Uterus (tissue), 4 donors: Measurements from ENCODE around the gene MASP1. TPM values are rescaled to one million over a fixed set of nuclear protein-coding genes. Genes with fewer than 3 reads are reported as not detected.
A peak's percentile ranks its signal among the peaks of the same experiment; 100 is the strongest.

Experiments used
- DNase-seq, 2 donors: peaks; one replicate each; pipeline ENCODE4 v3.0.0-alpha.2; 2019 to 2020
- H3K27ac ChIP-seq, 2 donors: fragments of 200-600 bp; sonication (generic); 1 replicate in 1 of 2; 2 replicates in 1 of 2; pipeline ENCODE4 v1.5.1; 2016 to 2018
- H3K27me3 ChIP-seq, 2 donors: fragments of 200-600 bp; sonication (generic); one replicate each; pipeline ENCODE4 v1.5.1; 2018 to 2019; ENCODE audit warnings: control low read depth in 1 of 2
- H3K36me3 ChIP-seq, 2 donors: fragments of 200-600 bp; sonication (generic); one replicate each; pipeline ENCODE4 v1.5.1; 2019; ENCODE audit warnings: control low read depth in 1 of 2
- H3K4me1 ChIP-seq, 2 donors: fragments of 200-600 bp; sonication (generic); one replicate each; pipeline ENCODE4 v1.5.1; 2018 to 2019; ENCODE audit warnings: control low read depth in 1 of 2
- H3K4me3 ChIP-seq, 2 donors: fragments of 200-600 bp; sonication (generic); 1 replicate in 1 of 2; 2 replicates in 1 of 2; pipeline ENCODE4 v1.5.1; 2018 to 2019; ENCODE audit warnings: mild to moderate bottlenecking in 1 of 2
- H3K9me3 ChIP-seq, 2 donors: fragments of 200-600 bp; sonication (generic); one replicate each; pipeline ENCODE4 v1.5.1; 2019; ENCODE audit warnings: control low read depth in 1 of 2
- CTCF ChIP-seq, 4 experiments: fragments of 200-600 bp in 2 of 4; fragments of 450-650 bp in 2 of 4; sonication (generic) in 2 of 4; IDR thresholded peaks; one replicate each; pipeline ENCODE4 v1.5.1; 2016 to 2019; ENCODE audit warnings: antibody characterized with exemption in 4 of 4, mild to moderate bottlenecking in 2 of 4, moderate library complexity in 1 of 4
- POLR2A ChIP-seq, 2 donors: fragments of 450-650 bp; IDR thresholded peaks; one replicate each; pipeline ENCODE4 v1.6.1; 2016; ENCODE audit warnings: antibody characterized with exemption in 2 of 2, mild to moderate bottlenecking in 1 of 2, moderate library complexity in 1 of 2
- intact Hi-C: fragments of 100-400 bp; cut with DNase I; formaldehyde crosslinking; loops from one replicate; pipeline ENCODE4 v1.15.1; 2023; ENCODE audit warnings: low total_unique reads
- total RNA-seq, 4 donors: library from RNA; depleted of rRNA in 3 of 4; stranded (reverse); fragments of >200 nt in 3 of 4; gene quantifications; one replicate each; pipeline versions ENCODE4 v1.1.0 to v1.2.4, GENCODE V29; 2014 to 2023
- donor health status: DM: yes; HTN: yes; CAD: no.

The MASP1 gene
- total RNA-seq, 4 donors from 2014 or later, result 25.3 to 121 (median 84.4) TPM

GRCh38 chr3:187295316-187296034 lies 3.9 kb upstream of the MASP1 start:
- no peak overlapping the region for H3K4me3 ChIP-seq
- no peaks in the 10 kb centered on the region for H3K9me3 ChIP-seq
- H3K4me1 ChIP-seq, result peaks cover 0 to 8% of the 10 kb centered on the region in 2 donors
- TF ChIP-seq CTCF (IDR thresholded peaks at IDR 0.05) (no peak), POLR2A (IDR thresholded peaks at IDR 0.05) (no peak)
- no peaks in the 10 kb centered on the region for H3K27me3 ChIP-seq
- no peak for DNase-seq
- no peaks in the 10 kb centered on the region for H3K36me3 ChIP-seq
- intact Hi-C loops, result no loop called here
- peak overlapping the region; percentile 90 to 94 for H3K27ac ChIP-seq

GRCh38 chr3:187293516-187294430 lies 2.2 kb upstream of the MASP1 start:
- TF ChIP-seq CTCF (IDR thresholded peaks at IDR 0.05), result no peak
- no peak for TF ChIP-seq POLR2A (IDR thresholded peaks at IDR 0.05)
- peaks cover 0 to 8% of the 10 kb centered on the region in 2 donors for H3K4me1 ChIP-seq
- DNase-seq, result no peak
- peak overlapping the region; percentile 90 to 94 for H3K27ac ChIP-seq
- peak overlapping the region; percentile 2 to 52 for H3K4me3 ChIP-seq
- H3K9me3 ChIP-seq, result no peaks in the 10 kb centered on the region
- no peaks in the 10 kb centered on the region for H3K27me3 ChIP-seq
- no peaks in the 10 kb centered on the region for H3K36me3 ChIP-seq
- intact Hi-C loops, result no loop called here

- Histone ChIP-seq H3K27ac (peak overlapping the region; percentile 90 to 94), H3K4me1 (peaks cover 0 to 8% of the 10 kb centered on the region in 2 donors), H3K27me3 (no peaks in the 10 kb centered on the region), H3K4me3 (peak overlapping the region; percentile 46 to 52), H3K36me3 (no peaks in the 10 kb centered on the region), H3K9me3 (no peaks in the 10 kb centered on the region)
- TF ChIP-seq POLR2A (IDR thresholded peaks at IDR 0.05), result no peak
- TF ChIP-seq CTCF (IDR thresholded peaks at IDR 0.05), result no peak
- DNase-seq, result peak in 1 of 2 donors; percentile 47
- intact Hi-C loops, result no loop called here
Observed at GRCh38 chr3:187292631-187293515, 1.3 kb upstream of the MASP1 start.

GRCh38 chr3:187292181-187292580 lies 644 bp upstream of the MASP1 start:
- peaks cover 0 to 13% of the 10 kb centered on the region in 2 donors for H3K4me1 ChIP-seq
- no peaks in the 10 kb centered on the region for H3K27me3 ChIP-seq
- peak overlapping the region; percentile 46 to 52 for H3K4me3 ChIP-seq
- H3K9me3 ChIP-seq, result no peaks in the 10 kb centered on the region
- TF ChIP-seq CTCF (IDR thresholded peaks at IDR 0.05) (no peak), POLR2A (IDR thresholded peaks at IDR 0.05) (no peak)
- intact Hi-C loops, result no loop called here
- peak in 1 of 2 donors; percentile 53 for DNase-seq
- H3K27ac ChIP-seq, result peak overlapping the region; percentile 90 to 94
- no peaks in the 10 kb centered on the region for H3K36me3 ChIP-seq
